Colonic mucosa (tissue), 4 donors: ENCODE results near the gene EFCAB8. TPM values are rescaled to one million over a fixed set of nuclear protein-coding genes. Genes with fewer than 3 reads are reported as not detected.

Source experiments
- DNase-seq: peaks from one replicate; pipeline ENCODE4 v3.0.0-alpha.2; 2020
- H3K27ac ChIP-seq: fragments of 200-600 bp; one replicate; pipeline ENCODE4 v1.8.0; 2021
- H3K27me3 ChIP-seq: fragments of 200-600 bp; one replicate; pipeline ENCODE4 v1.8.0; 2021
- H3K36me3 ChIP-seq: fragments of 200-600 bp; one replicate; pipeline ENCODE4 v1.8.0; 2021
- H3K4me1 ChIP-seq: fragments of 200-600 bp; one replicate; pipeline ENCODE4 v1.8.0; 2021; ENCODE audit warnings: mild to moderate bottlenecking
- H3K4me3 ChIP-seq: fragments of 200-600 bp; one replicate; pipeline ENCODE4 v1.8.0; 2021
- H3K9ac ChIP-seq, 2 donors: one replicate each; pipeline ENCODE4 v1.7.0; 2013; ENCODE audit warnings: control low read depth in 2 of 2, low read depth in 2 of 2, low read length in 2 of 2
- H3K9me3 ChIP-seq: fragments of 200-600 bp; one replicate; pipeline ENCODE4 v1.8.0; 2021
- CTCF ChIP-seq: fragments of 200-600 bp; IDR thresholded peaks from one replicate; pipeline ENCODE4 v1.8.0; 2022; ENCODE audit warnings: antibody characterized with exemption, mild to moderate bottlenecking
- intact Hi-C: fragments of 100-400 bp; cut with DNase I; formaldehyde crosslinking; loops from one replicate; pipeline ENCODE4 v1.14.1; 2022
- total RNA-seq, 2 donors: library from RNA; stranded (reverse); fragmentation: NEBNext Ultra II Directional in 1 of 2; extraction: Animal tissue kit (Norgen Biotek cat#: 25700) in 1 of 2; gene quantifications; one replicate each; pipeline ENCODE4 v1.2.1, GENCODE V29; 2021
- donor health status: healthy.
- donor health status: DM: no; HTN: no; CAD: no.
- donor health status: DM: no; HTN: no; CAD: no.

The EFCAB8 gene
- total RNA-seq, 2 donors from 2014 or later: 0.11 to 0.72 TPM

GRCh38 chr20:32891926-32892660 is 33.4 kb downstream of the EFCAB8 start:
- Histone ChIP-seq H3K4me1 (no peaks in the 10 kb centered on the region), H3K36me3 (no peaks in the 10 kb centered on the region), H3K9ac (no peak overlapping the region), H3K27ac (no peak overlapping the region), H3K4me3 (no peak overlapping the region), H3K27me3 (no peaks in the 10 kb centered on the region), H3K9me3 (no peaks in the 10 kb centered on the region)
- TF ChIP-seq CTCF: no peak
- intact Hi-C loops: loop anchor here (10.0 kb wide), 1 partner anchor 97 kb away; no protein-coding TSS in a partner anchor
- DNase-seq: no peak

GRCh38 chr20:32893263-32894025 is 34.7 kb downstream of the EFCAB8 start:
- TF ChIP-seq CTCF: no peak
- no peaks in the 10 kb centered on the region for H3K9me3 ChIP-seq
- no peaks in the 10 kb centered on the region for H3K27me3 ChIP-seq
- DNase-seq: no peak
- no peak overlapping the region for H3K27ac ChIP-seq
- no peak overlapping the region for H3K4me3 ChIP-seq
- intact Hi-C loops: loop anchor here (10.0 kb wide), 1 partner anchor 99 kb away; no protein-coding TSS in a partner anchor
- H3K36me3 ChIP-seq: no peaks in the 10 kb centered on the region
- H3K4me1 ChIP-seq: no peaks in the 10 kb centered on the region
- H3K9ac ChIP-seq: no peak overlapping the region

- DNase-seq: no peak
- TF ChIP-seq CTCF: peak; percentile 27
- Histone ChIP-seq H3K9me3 (no peaks in the 10 kb centered on the region), H3K4me3 (no peak overlapping the region), H3K27ac (no peak overlapping the region), H3K4me1 (no peaks in the 10 kb centered on the region), H3K36me3 (no peaks in the 10 kb centered on the region), H3K9ac (no peak overlapping the region), H3K27me3 (no peaks in the 10 kb centered on the region)
- intact Hi-C loops: loop anchor here (10.0 kb wide), 1 partner anchor 99 kb away; no protein-coding TSS in a partner anchor
Measured at GRCh38 chr20:32894026-32894483, 35.3 kb downstream of the EFCAB8 start.

- no peaks in the 10 kb centered on the region for H3K9me3 ChIP-seq
- no peaks in the 10 kb centered on the region for H3K27me3 ChIP-seq
- no peaks in the 10 kb centered on the region for H3K4me1 ChIP-seq
- no peak overlapping the region for H3K27ac ChIP-seq
- no peak overlapping the region for H3K4me3 ChIP-seq
- intact Hi-C loops: loop anchor here (10.0 kb wide), 1 partner anchor 100 kb away; no protein-coding TSS in a partner anchor
- no peak overlapping the region for H3K9ac ChIP-seq
- H3K36me3 ChIP-seq: no peaks in the 10 kb centered on the region
- no peak for DNase-seq
- TF ChIP-seq CTCF: no peak
Measured at GRCh38 chr20:32894711-32895355, 36.1 kb downstream of the EFCAB8 start.

- H3K4me1 ChIP-seq: no peaks in the 10 kb centered on the region
- no peak overlapping the region for H3K4me3 ChIP-seq
- H3K27ac ChIP-seq: no peak overlapping the region
- no peak for TF ChIP-seq CTCF
- H3K27me3 ChIP-seq: no peaks in the 10 kb centered on the region
- intact Hi-C loops: loop anchor here (10.0 kb wide), 1 partner anchor 102 kb away; no protein-coding TSS in a partner anchor
- no peaks in the 10 kb centered on the region for H3K36me3 ChIP-seq
- H3K9me3 ChIP-seq: no peaks in the 10 kb centered on the region
- no peak overlapping the region for H3K9ac ChIP-seq
- no peak for DNase-seq
Measured at GRCh38 chr20:32896521-32897280, 38.0 kb downstream of the EFCAB8 start.
